A549 (cell line): ENCODE data around the gene SLC1A2. TPM values are rescaled to one million over a fixed set of nuclear protein-coding genes. Genes with fewer than 3 reads are reported as not detected.
A peak's percentile ranks its signal among the peaks of the same experiment; 100 is the strongest.

Experiments
- ATAC-seq, 2 experiments: fragments of 200-7000 bp in 1 of 2; fragments of >200 bp in 1 of 2; cut with Nextera tagmentation in 1 of 2; cut with Tn5 transposase in 1 of 2; 3 replicates each; pipeline versions ENCODE4 v1.8.0 to v1.9.1; 2018 to 2020; ENCODE audit warnings: mild to moderate bottlenecking in 1 of 2, moderate library complexity in 1 of 2
- CTCF ChIA-PET: fragments of 300-600 bp; sonication (Branson Sonifier 250); formaldehyde crosslinking; extraction: SDS; loops from one replicate; lab custom pipeline; 2021; ENCODE audit warnings: antibody characterized with exemption, inconsistent platforms; lab: Yijun Ruan, JAX
- POLR2A ChIA-PET: fragments of 350-600 bp; formaldehyde crosslinking; extraction: SDS; loops from one replicate; lab custom pipeline; 2021; ENCODE audit warnings: antibody characterized with exemption, inconsistent platforms; lab: Yijun Ruan, JAX
- DNase-seq, 2 experiments: peaks; one replicate each; pipeline versions ENCODE4 v3.0.0 to v3.0.0-alpha.2; 2011 to 2016; ENCODE audit warnings: low read depth in 1 of 2, low spot score in 1 of 2
- FAIRE-seq: peaks from 2 replicates; lab custom pipeline; 2011; peaks lifted over from hg19 to GRCh38; lab: Jason Lieb, UNC
- H3K27ac ChIP-seq, 2 experiments: fragments of >200 bp; sonication (Bioruptor Twin); formaldehyde crosslinking; 3 replicates each; pipeline ENCODE4 v1.5.1; 2016 to 2017
- H3K4me1 ChIP-seq: fragments of >200 bp; sonication (Bioruptor Twin); formaldehyde crosslinking; 3 replicates; pipeline ENCODE4 v1.6.1; 2016
- H3K4me2 ChIP-seq: fragments of >200 bp; sonication (Bioruptor Twin); formaldehyde crosslinking; 3 replicates; pipeline ENCODE4 v1.6.1; 2016
- H3K4me3 ChIP-seq: fragments of >200 bp; sonication (Bioruptor Twin); formaldehyde crosslinking; 3 replicates; pipeline ENCODE4 v1.5.1; 2016
- H3K9me3 ChIP-seq: fragments of >200 bp; sonication (Bioruptor Twin); formaldehyde crosslinking; 3 replicates; pipeline ENCODE4 v1.6.1; 2016
- CBX8 ChIP-seq: fragments of 200-600 bp; sonication (generic); IDR thresholded peaks from 2 replicates; pipeline ENCODE4 v1.6.1; 2016
- CHD4 ChIP-seq: fragments of 200-600 bp; sonication (generic); IDR thresholded peaks from 2 replicates; pipeline ENCODE4 v1.6.1; 2016; ENCODE audit warnings: antibody characterized with exemption, mild to moderate bottlenecking, borderline replicate concordance
- EHF ChIP-seq: fragments of 250-450 bp; sonication (Bioruptor Pico); IDR thresholded peaks from 2 replicates; pipeline ENCODE4 v1.5.0; 2020; ENCODE audit warnings: mild to moderate bottlenecking
- EP300 ChIP-seq, 2 experiments: fragments of >200 bp; sonication (Bioruptor Twin); formaldehyde crosslinking; IDR thresholded peaks; 2 replicates in 1 of 2; 3 replicates in 1 of 2; pipeline ENCODE4 v1.6.1; 2016 to 2017
- ESRRA ChIP-seq: fragments of 150-350 bp; IDR thresholded peaks from 2 replicates; pipeline ENCODE4 v1.6.1; 2014; ENCODE audit warnings: mild to moderate bottlenecking, low read length, borderline replicate concordance
- FOSB ChIP-seq: fragments of 250-450 bp; sonication (Bioruptor Pico); IDR thresholded peaks from 2 replicates; pipeline ENCODE4 v1.5.0; 2020; ENCODE audit warnings: mild to moderate bottlenecking, moderate library complexity
- FOXS1 ChIP-seq: fragments of 250-450 bp; sonication (Bioruptor Pico); IDR thresholded peaks from 2 replicates; pipeline ENCODE4 v1.5.0; 2020; ENCODE audit warnings: mild to moderate bottlenecking, moderate library complexity
- HEYL ChIP-seq: fragments of 250-450 bp; sonication (Bioruptor Pico); IDR thresholded peaks from 2 replicates; pipeline ENCODE4 v1.8.0; 2021; ENCODE audit warnings: mild to moderate bottlenecking, moderate library complexity
- JUNB ChIP-seq: fragments of >200 bp; sonication (Bioruptor Twin); formaldehyde crosslinking; IDR thresholded peaks from 2 replicates; pipeline ENCODE4 v1.6.1; 2016
- MYC ChIP-seq: IDR thresholded peaks from 2 replicates; pipeline ENCODE4 v1.6.1; 2012; ENCODE audit warnings: mild to moderate bottlenecking, inconsistent platforms, low read length, improper control_type of control experiment, borderline replicate concordance
- NFE2L2 ChIP-seq: fragments of 150-350 bp; conservative IDR thresholded peaks from 2 replicates; pipeline ENCODE4 v1.6.1; 2014; ENCODE audit warnings: low read length
- PHF8 ChIP-seq: fragments of 200-600 bp; sonication (generic); IDR thresholded peaks from 2 replicates; pipeline ENCODE4 v1.6.1; 2016; ENCODE audit warnings: low read depth, mild to moderate bottlenecking, antibody characterized with exemption, moderate library complexity, borderline replicate concordance
- RAD21 ChIP-seq, 2 experiments: fragments of >200 bp in 1 of 2; sonication (Bioruptor Twin) in 1 of 2; formaldehyde crosslinking in 1 of 2; IDR thresholded peaks in 1 of 2; conservative IDR thresholded peaks in 1 of 2; 2 replicates in 1 of 2; 3 replicates in 1 of 2; pipeline ENCODE4 v1.6.1; 2012 to 2018; ENCODE audit warnings: inconsistent platforms in 1 of 2
- RARB ChIP-seq: fragments of 250-450 bp; sonication (Bioruptor Pico); IDR thresholded peaks from 2 replicates; pipeline ENCODE4 v1.8.0; 2021; ENCODE audit warnings: mild to moderate bottlenecking, moderate library complexity
- ZFP36 ChIP-seq: fragments of 450-650 bp; IDR thresholded peaks from 2 replicates; pipeline ENCODE4 v1.6.1; 2014; ENCODE audit warnings: borderline replicate concordance; ENCODE audit not compliant: partially characterized antibody
- ZNF302 ChIP-seq: fragments of 250-450 bp; sonication (Bioruptor Pico); IDR thresholded peaks from 2 replicates; pipeline ENCODE4 v1.9.0; 2021; ENCODE audit warnings: inconsistent platforms, mild to moderate bottlenecking, moderate library complexity
- WGBS: methylation state at CpG from one replicate; pipeline ENCODE4 v1.1.6; 2017; ENCODE audit errors: missing lambda C conversion rate; 5-methylcytosine and 5-hydroxymethylcytosine counted together
- polyA plus RNA-seq, 4 experiments: library from polyadenylated mRNA; depleted of rRNA in 3 of 4; stranded (reverse); fragments of >200 nt; fragmentation: RNase III in 1 of 4; extraction: RNeasy Plus Mini Kit Qiagen cat#74134 plus additional on column Dnase treatment in 1 of 4; gene quantifications; 2 replicates in 3 of 4; 3 replicates in 1 of 4; pipeline ENCODE4 v1.2.3, GENCODE V29; 2011 to 2017
- TF ChIP-seq, protein P1 (sequence below): IDR thresholded peaks from 2 replicates; pipeline ENCODE4 v1.6.1; 2012
- TF ChIP-seq, protein P2 (sequence below): fragments of 250-450 bp; sonication (Bioruptor Pico); IDR thresholded peaks from 2 replicates; pipeline ENCODE4 v1.5.0; 2021; ENCODE audit warnings: mild to moderate bottlenecking, moderate library complexity, borderline replicate concordance
- TF ChIP-seq, protein P3 (sequence below): fragments of 150-350 bp; IDR thresholded peaks from 2 replicates; pipeline ENCODE4 v1.6.1; 2014; ENCODE audit warnings: low read depth, mild to moderate bottlenecking, low read length

Gene SLC1A2
- polyA plus RNA-seq, 2 of the 4 experiments (the other 2 are of a cell fraction): 0.01 to 0.14 TPM

DNA sequence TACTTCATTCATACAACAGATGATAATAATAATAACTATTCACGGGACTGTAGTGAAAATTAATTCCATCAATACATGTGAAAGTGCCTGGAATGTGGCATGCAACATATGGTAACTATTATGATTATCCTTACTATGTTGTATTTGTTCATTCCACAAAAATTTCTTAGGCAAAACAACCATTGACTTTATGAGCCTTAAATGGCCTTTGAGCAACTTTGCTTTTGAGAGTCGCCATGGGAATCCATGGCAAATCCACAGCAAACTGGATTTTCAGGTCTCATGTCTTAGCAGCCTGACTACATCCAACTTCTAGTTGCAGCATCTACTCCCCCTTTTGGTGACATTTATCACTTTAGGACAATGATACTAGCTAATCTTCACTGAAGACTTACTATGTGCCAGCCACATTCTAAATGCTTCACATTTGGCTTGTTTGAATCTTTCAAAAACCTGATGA lies 56.8 kb downstream of the SLC1A2 start:
- POLR2A ChIA-PET: no interaction called here
- H3K4me1 ChIP-seq: peaks cover 46% of the 10 kb centered on the region
- peaks cover 9% of the 10 kb centered on the region; the same call in 1 of the 3 replicates for H3K9me3 ChIP-seq
- TF ChIP-seq MYC (no peak), JUNB (no peak), RAD21 (conservative IDR thresholded peaks at IDR 0.05 in 1 of 2, IDR thresholded peaks at IDR 0.05 in 1 of 2) (peak in 1 of 2 experiments; percentile 23; a peak in 3 of 5 replicates)
- no peak overlapping the region; the same call in 2 of the 3 replicates for H3K4me2 ChIP-seq
- peak; percentile 39 for FAIRE-seq
- DNase-seq: no peak
- ATAC-seq: no peak
- CTCF ChIA-PET: interaction anchor here (0.6 to 2.7 kb wide), 6 partner anchors 11 to 438 kb away, joined by 3 to 16 read pairs (median 6); no protein-coding TSS in a partner anchor
- WGBS: 93% methylated on average over 2 of the region's 2 CpGs
- H3K27ac ChIP-seq: peak overlapping the region; percentile 76 to 85; a peak in 5 of 6 replicates
- H3K4me3 ChIP-seq: no peak overlapping the region

DNA sequence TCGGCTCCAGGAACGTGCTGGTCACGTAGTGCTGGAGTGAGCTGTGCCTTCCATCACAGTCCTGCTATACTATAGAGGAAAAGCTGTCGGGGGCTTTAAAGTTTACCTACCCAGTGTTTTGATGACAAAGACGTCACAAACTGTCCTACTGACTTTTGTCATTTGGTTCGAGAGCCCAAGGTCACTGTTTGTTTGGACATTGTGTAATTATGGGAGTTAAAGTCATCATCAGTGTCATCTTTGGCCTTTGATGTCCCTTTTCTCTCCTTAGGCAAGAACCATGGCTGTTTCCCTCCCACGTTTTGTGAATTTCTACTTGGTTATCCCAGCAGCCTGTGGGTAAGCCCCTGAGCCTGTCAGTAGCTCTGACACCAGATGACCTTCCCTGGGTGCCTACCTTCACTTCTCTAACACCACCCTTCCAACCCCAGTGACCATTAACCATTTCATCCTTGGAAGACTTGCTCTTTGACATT lies 59.3 kb downstream of the SLC1A2 start:
- CTCF ChIA-PET: interaction anchor here (1.0 to 2.6 kb wide), 4 partner anchors 13 to 136 kb away, joined by 3 to 9 read pairs (median 4); no protein-coding TSS in a partner anchor
- no peak for ATAC-seq
- Histone ChIP-seq H3K4me3 (no peak overlapping the region), H3K27ac (peak overlapping the region in 1 of 2 experiments; percentile 8; a peak in 1 of 6 replicates), H3K4me1 (peaks cover 40% of the 10 kb centered on the region), H3K9me3 (no peaks in the 10 kb centered on the region), H3K4me2 (no peak overlapping the region)
- TF ChIP-seq FOSB (CRISPR knock-in tag) (no peak), RAD21 (conservative IDR thresholded peaks at IDR 0.05 in 1 of 2, IDR thresholded peaks at IDR 0.05 in 1 of 2) (no peak), RARB (no peak), CHD4 (no peak), CBX8 (no peak), PHF8 (no peak), FOXS1 (CRISPR knock-in tag) (no peak), HEYL (CRISPR knock-in tag) (no peak), ZNF302 (CRISPR knock-in tag) (no peak), EP300 (IDR thresholded peaks at IDR 0.05) (no peak), EHF (CRISPR knock-in tag) (no peak), NFE2L2 (no peak), ZFP36 (no peak), ESRRA (no peak)
- TF ChIP-seq, protein P1, sequence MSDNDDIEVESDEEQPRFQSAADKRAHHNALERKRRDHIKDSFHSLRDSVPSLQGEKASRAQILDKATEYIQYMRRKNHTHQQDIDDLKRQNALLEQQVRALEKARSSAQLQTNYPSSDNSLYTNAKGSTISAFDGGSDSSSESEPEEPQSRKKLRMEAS: no peak
- TF ChIP-seq, protein P2, sequence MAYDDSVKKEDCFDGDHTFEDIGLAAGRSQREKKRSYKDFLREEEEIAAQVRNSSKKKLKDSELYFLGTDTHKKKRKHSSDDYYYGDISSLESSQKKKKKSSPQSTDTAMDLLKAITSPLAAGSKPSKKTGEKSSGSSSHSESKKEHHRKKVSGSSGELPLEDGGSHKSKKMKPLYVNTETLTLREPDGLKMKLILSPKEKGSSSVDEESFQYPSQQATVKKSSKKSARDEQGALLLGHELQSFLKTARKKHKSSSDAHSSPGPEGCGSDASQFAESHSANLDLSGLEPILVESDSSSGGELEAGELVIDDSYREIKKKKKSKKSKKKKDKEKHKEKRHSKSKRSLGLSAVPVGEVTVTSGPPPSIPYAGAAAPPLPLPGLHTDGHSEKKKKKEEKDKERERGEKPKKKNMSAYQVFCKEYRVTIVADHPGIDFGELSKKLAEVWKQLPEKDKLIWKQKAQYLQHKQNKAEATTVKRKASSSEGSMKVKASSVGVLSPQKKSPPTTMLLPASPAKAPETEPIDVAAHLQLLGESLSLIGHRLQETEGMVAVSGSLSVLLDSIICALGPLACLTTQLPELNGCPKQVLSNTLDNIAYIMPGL (CRISPR knock-in tag): no peak
- TF ChIP-seq, protein P3, sequence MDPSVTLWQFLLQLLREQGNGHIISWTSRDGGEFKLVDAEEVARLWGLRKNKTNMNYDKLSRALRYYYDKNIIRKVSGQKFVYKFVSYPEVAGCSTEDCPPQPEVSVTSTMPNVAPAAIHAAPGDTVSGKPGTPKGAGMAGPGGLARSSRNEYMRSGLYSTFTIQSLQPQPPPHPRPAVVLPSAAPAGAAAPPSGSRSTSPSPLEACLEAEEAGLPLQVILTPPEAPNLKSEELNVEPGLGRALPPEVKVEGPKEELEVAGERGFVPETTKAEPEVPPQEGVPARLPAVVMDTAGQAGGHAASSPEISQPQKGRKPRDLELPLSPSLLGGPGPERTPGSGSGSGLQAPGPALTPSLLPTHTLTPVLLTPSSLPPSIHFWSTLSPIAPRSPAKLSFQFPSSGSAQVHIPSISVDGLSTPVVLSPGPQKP: no peak
- no peak for FAIRE-seq
- POLR2A ChIA-PET: no interaction called here
- 68% methylated on average over 7 of the region's 7 CpGs for WGBS
- no peak for DNase-seq
